ENCODE measurements around the gene SAMD4B.
A peak's percentile ranks its signal among the peaks of the same experiment; 100 is the strongest.

The SAMD4B gene

GRCh38 chr19:39321832-39322176 is 20.4 kb upstream of the SAMD4B start:
- TF ChIP-seq CTCF (IDR thresholded peaks at IDR 0.05) = no peak

- TF ChIP-seq CTCF (IDR thresholded peaks at IDR 0.05) = no peak
Observed at GRCh38 chr19:39324242-39324842, 17.9 kb upstream of the SAMD4B start.

- no peak for TF ChIP-seq CTCF (IDR thresholded peaks at IDR 0.05)
Observed at GRCh38 chr19:39325778-39326665, 16.2 kb upstream of the SAMD4B start.

- TF ChIP-seq CTCF (IDR thresholded peaks at IDR 0.05) = no peak
Observed at GRCh38 chr19:39327363-39328045, 14.7 kb upstream of the SAMD4B start.

GRCh38 chr19:39328046-39328705 is 14.0 kb upstream of the SAMD4B start:
- peak; percentile 95 for TF ChIP-seq CTCF (IDR thresholded peaks at IDR 0.05)

- TF ChIP-seq CTCF (IDR thresholded peaks at IDR 0.05) = no peak
Observed at GRCh38 chr19:39329948-39330347, 12.3 kb upstream of the SAMD4B start.

- TF ChIP-seq CTCF (IDR thresholded peaks at IDR 0.05) = no peak
Observed at GRCh38 chr19:39332293-39332692, 9.9 kb upstream of the SAMD4B start.

Measured in LNCAP (cell line).